ENCODE results near the gene RBBP8NL. TPM values are rescaled to one million over a fixed set of nuclear protein-coding genes. Genes with fewer than 3 reads are reported as not detected.
"Not testable (repeated sequence)": the region's sequence is repeated elsewhere in the genome, so short reads cannot be mapped to it uniquely, and the experiment has no call there.

The RBBP8NL gene
- total and polyA plus RNA-seq, 9 of the 15 experiments (the other 6 are each of a cell fraction or from before 2014, with no cell fraction given), result not detected

DNA sequence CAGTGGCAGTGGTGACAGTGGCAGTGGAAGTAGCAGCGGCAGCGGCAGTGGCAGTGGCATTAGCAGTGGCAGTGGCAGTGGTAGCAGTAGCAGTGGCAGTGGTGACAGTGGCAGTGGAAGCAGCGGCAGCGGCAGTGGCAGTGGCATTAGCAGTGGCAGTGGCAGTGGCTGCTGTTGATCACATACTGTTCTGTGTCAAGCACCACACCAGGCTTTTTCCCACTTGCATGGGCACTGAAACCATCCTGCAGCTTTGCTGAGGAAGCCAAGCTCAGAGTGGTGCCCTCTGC lies 1.3 kb downstream of the RBBP8NL start:
- intact Hi-C loops (cut with micrococcal nuclease); CTCF ChIA-PET (ENCODE audit: low intra/inter-chr PET ratio); H3K9me3 ChIP-seq (replicated peaks; ENCODE audit: control insufficient read depth, insufficient read depth, low read depth, low read length); H3K27ac ChIP-seq (ENCODE audit: extremely low read depth, low read depth, low read length); H3K4me2 ChIP-seq (ENCODE audit: insufficient read depth, low read length); H3K4me3 ChIP-seq; H3K9me1 ChIP-seq (ENCODE audit: control insufficient read depth, insufficient read depth, low read length); in situ Hi-C loops (cut with MboI); H4K20me1 ChIP-seq (replicated peaks; ENCODE audit: control insufficient read depth, insufficient read depth, low read length); H3K79me2 ChIP-seq (ENCODE audit: control insufficient read depth, insufficient read depth, low read length); FAIRE-seq; H3K36me3 ChIP-seq (ENCODE audit: control insufficient read depth, insufficient read depth, low read length); BruUV-seq (replicated peaks); H2AFZ ChIP-seq (ENCODE audit: low read depth, low read length); H3K9ac ChIP-seq (ENCODE audit: insufficient read depth in 1 of 2, low read depth in 2 of 2, low read length in 2 of 2); ATAC-seq; DNase-seq (ENCODE audit: extremely low read depth in 1 of 4, low spot score in 3 of 4): not testable (repeated sequence)
- POLR2A ChIA-PET, result interaction anchor here (0.6 kb wide), 1 partner anchor 37 kb away, joined by 4 read pairs; no protein-coding TSS in a partner anchor
- H3K4me1 ChIP-seq (replicated peaks in 1 of 2; ENCODE audit: control insufficient read depth in 2 of 2, insufficient read depth in 2 of 2, low read length in 2 of 2), result peaks cover 0 to 72% of the 10 kb centered on the region in 2 experiments; a peak in 2 of 5 replicates
- 60% methylated on average over 4 of the region's 4 CpGs for WGBS (ENCODE audit: insufficient coverage, low coverage, missing lambda C conversion rate)
- peaks cover 9 to 69% of the 10 kb centered on the region in 2 experiments; a peak in 3 of 5 replicates for H3K27me3 ChIP-seq (ENCODE audit: control insufficient read depth in 2 of 2, insufficient read depth in 2 of 2, low read length in 2 of 2)

DNA sequence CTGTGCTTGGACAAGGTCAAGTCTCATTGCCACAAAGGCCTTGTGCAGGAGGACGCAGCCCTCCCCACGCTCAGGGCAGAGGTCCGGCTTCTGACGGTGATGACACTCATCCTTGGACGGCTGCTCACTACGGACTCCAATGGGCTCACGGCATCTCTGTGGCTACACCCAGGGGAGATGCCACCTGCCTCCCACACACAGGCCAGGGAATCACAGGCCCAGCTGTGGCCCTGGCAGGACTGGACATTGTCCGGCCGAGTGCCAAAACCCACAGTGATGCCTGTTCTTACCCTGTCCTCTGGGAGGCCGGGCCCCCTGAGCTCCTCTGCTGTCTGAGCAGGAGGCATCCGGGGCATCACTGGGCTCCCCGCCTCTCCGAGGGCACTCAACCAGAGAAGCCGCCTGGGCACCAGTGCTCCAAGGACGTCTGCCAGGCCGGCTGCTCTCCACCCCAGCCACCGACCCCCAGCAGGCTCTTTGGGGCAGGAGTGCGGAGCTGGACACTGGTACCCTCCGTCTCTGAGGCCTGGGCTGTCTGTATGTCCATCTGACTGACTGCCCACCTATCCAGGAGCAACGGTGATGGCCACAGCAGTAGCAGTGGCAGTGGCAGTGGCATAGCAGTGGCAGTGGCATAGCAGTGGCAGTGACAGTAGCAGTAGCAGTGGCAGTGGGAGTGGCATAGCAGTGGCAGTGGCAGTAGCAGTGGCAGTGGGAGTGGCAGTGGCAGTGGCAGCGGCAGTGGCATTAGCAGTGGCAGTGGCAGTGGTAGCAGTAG lies 1.9 kb downstream of the RBBP8NL start:
- Histone ChIP-seq H3K36me3 (ENCODE audit: control insufficient read depth, insufficient read depth, low read length) (no peaks in the 10 kb centered on the region), H3K27me3 (ENCODE audit: control insufficient read depth in 2 of 2, insufficient read depth in 2 of 2, low read length in 2 of 2) (peaks cover 9 to 64% of the 10 kb centered on the region in 2 experiments; a peak in 3 of 5 replicates), H4K20me1 (replicated peaks; ENCODE audit: control insufficient read depth, insufficient read depth, low read length) (0 out of 2 replicates have a peak, but pooled peaks cover 6% of the 10 kb centered on the region), H3K79me2 (ENCODE audit: control insufficient read depth, insufficient read depth, low read length) (no peaks in the 10 kb centered on the region), H3K4me2 (ENCODE audit: insufficient read depth, low read length) (no peak overlapping the region), H3K9me3 (replicated peaks; ENCODE audit: control insufficient read depth, insufficient read depth, low read depth, low read length) (no peaks in the 10 kb centered on the region), H3K27ac (ENCODE audit: extremely low read depth, low read depth, low read length) (no peak overlapping the region), H3K4me1 (replicated peaks in 1 of 2; ENCODE audit: control insufficient read depth in 2 of 2, insufficient read depth in 2 of 2, low read length in 2 of 2) (peaks cover 0 to 73% of the 10 kb centered on the region in 2 experiments; a peak in 3 of 5 replicates), H3K9me1 (ENCODE audit: control insufficient read depth, insufficient read depth, low read length) (no peaks in the 10 kb centered on the region), H2AFZ (ENCODE audit: low read depth, low read length) (no peak overlapping the region), H3K4me3 (no peak overlapping the region), H3K9ac (ENCODE audit: insufficient read depth in 1 of 2, low read depth in 2 of 2, low read length in 2 of 2) (no peak overlapping the region)
- DNase-seq (ENCODE audit: extremely low read depth in 1 of 4, low spot score in 3 of 4), result no peak
- in situ Hi-C loops (cut with MboI) (no loop called here), intact Hi-C loops (cut with micrococcal nuclease) (no loop called here)
- ATAC-seq, result no peak
- POLR2A ChIA-PET, result interaction anchor here (0.6 kb wide), 1 partner anchor 37 kb away, joined by 4 read pairs; no protein-coding TSS in a partner anchor
- CTCF ChIA-PET (ENCODE audit: low intra/inter-chr PET ratio), result no interaction called here
- BruUV-seq (replicated peaks), result no TSS peak
- no peak for FAIRE-seq
- 30% methylated on average over 21 of the region's 21 CpGs for WGBS (ENCODE audit: insufficient coverage, low coverage, missing lambda C conversion rate)
- no peak for TF ChIP-seq ZFP1 (CRISPR knock-in tag; IDR thresholded peaks at IDR 0.05)
- TF ChIP-seq ZNF134 (CRISPR knock-in tag; conservative IDR thresholded peaks at IDR 0.05), result no peak
- no peak for TF ChIP-seq U2AF2 (optimal IDR thresholded peaks at IDR 0.05; ENCODE audit: low read depth, low read length)
- TF ChIP-seq STAG1 (CRISPR knock-in tag; IDR thresholded peaks at IDR 0.05; ENCODE audit: borderline replicate concordance), result no peak
- TF ChIP-seq, protein P1, sequence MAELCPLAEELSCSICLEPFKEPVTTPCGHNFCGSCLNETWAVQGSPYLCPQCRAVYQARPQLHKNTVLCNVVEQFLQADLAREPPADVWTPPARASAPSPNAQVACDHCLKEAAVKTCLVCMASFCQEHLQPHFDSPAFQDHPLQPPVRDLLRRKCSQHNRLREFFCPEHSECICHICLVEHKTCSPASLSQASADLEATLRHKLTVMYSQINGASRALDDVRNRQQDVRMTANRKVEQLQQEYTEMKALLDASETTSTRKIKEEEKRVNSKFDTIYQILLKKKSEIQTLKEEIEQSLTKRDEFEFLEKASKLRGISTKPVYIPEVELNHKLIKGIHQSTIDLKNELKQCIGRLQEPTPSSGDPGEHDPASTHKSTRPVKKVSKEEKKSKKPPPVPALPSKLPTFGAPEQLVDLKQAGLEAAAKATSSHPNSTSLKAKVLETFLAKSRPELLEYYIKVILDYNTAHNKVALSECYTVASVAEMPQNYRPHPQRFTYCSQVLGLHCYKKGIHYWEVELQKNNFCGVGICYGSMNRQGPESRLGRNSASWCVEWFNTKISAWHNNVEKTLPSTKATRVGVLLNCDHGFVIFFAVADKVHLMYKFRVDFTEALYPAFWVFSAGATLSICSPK (IDR thresholded peaks at IDR 0.05; ENCODE audit: borderline replicate concordance), result no peak
- TF ChIP-seq, protein P2, sequence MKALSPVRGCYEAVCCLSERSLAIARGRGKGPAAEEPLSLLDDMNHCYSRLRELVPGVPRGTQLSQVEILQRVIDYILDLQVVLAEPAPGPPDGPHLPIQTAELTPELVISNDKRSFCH (CRISPR knock-in tag; IDR thresholded peaks at IDR 0.05), result no peak
- TF ChIP-seq, protein P2 (tag; IDR thresholded peaks at IDR 0.05), result no peak
- TF ChIP-seq SAP30 (IDR thresholded peaks at IDR 0.05; ENCODE audit: borderline replicate concordance, insufficient read depth, low read depth, low read length, poor library complexity, severe bottlenecking), result no peak
- TF ChIP-seq CREB1 (IDR thresholded peaks at IDR 0.05), result no peak
- no peak for TF ChIP-seq CREB1 (CRISPR knock-in tag; IDR thresholded peaks at IDR 0.05)
- no peak for TF ChIP-seq CBX8 (IDR thresholded peaks at IDR 0.05; ENCODE audit: borderline replicate concordance, extremely low read depth, low read depth, low read length, poor library complexity, severe bottlenecking)

Measured in K562 (cell line).